Rectal smooth muscle tissue (tissue), 1 donor: ENCODE measurements around the gene FCHSD1.
"Not testable (repeated sequence)": the region's sequence is repeated elsewhere in the genome, so short reads cannot be mapped to it uniquely, and the experiment has no call there.

Experiments
- H3K27ac ChIP-seq: one replicate; pipeline ENCODE4 v1.7.0; 2013; ENCODE audit warnings: low read depth, low read length, inconsistent platforms
- H3K27me3 ChIP-seq: one replicate; pipeline ENCODE4 v1.7.0; 2013; ENCODE audit warnings: low read length; ENCODE audit not compliant: control insufficient read depth, insufficient read depth
- H3K36me3 ChIP-seq: one replicate; pipeline ENCODE4 v1.7.0; 2013; ENCODE audit warnings: low read length; ENCODE audit not compliant: control insufficient read depth, insufficient read depth
- H3K4me1 ChIP-seq: one replicate; pipeline ENCODE4 v1.7.0; 2013; ENCODE audit warnings: low read length; ENCODE audit not compliant: control insufficient read depth, insufficient read depth
- H3K4me3 ChIP-seq: one replicate; pipeline ENCODE4 v1.7.0; 2013; ENCODE audit warnings: low read length
- H3K9ac ChIP-seq: one replicate; pipeline ENCODE4 v1.7.0; 2013; ENCODE audit warnings: low read length

Gene FCHSD1

GRCh38 chr5:141618030-141618803 is 33.0 kb downstream of the FCHSD1 start:
- H3K4me1 ChIP-seq, result no peaks in the 10 kb centered on the region
- H3K27me3 ChIP-seq, result no peaks in the 10 kb centered on the region
- H3K27ac ChIP-seq, result peak overlapping the region; percentile 38
- H3K4me3 ChIP-seq, result peak overlapping the region; percentile 76
- peaks cover 5% of the 10 kb centered on the region for H3K36me3 ChIP-seq
- peak overlapping the region; percentile 70 for H3K9ac ChIP-seq

- H3K36me3 ChIP-seq, result peaks cover 4% of the 10 kb centered on the region
- H3K27ac ChIP-seq, result no peak overlapping the region
- H3K4me3 ChIP-seq, result peak overlapping the region; percentile 76
- no peaks in the 10 kb centered on the region for H3K4me1 ChIP-seq
- H3K9ac ChIP-seq, result no peak overlapping the region
- H3K27me3 ChIP-seq, result no peaks in the 10 kb centered on the region
Measured at GRCh38 chr5:141617682-141618029, 33.6 kb downstream of the FCHSD1 start.

GRCh38 chr5:141617128-141617527 is 34.1 kb downstream of the FCHSD1 start:
- H3K36me3 ChIP-seq, result peaks cover 4% of the 10 kb centered on the region
- H3K4me3 ChIP-seq, result peak overlapping the region; percentile 76
- no peaks in the 10 kb centered on the region for H3K4me1 ChIP-seq
- H3K27me3 ChIP-seq, result no peaks in the 10 kb centered on the region
- no peak overlapping the region for H3K9ac ChIP-seq
- no peak overlapping the region for H3K27ac ChIP-seq

GRCh38 chr5:141615991-141616720 is 35.1 kb downstream of the FCHSD1 start:
- Histone ChIP-seq H3K4me3 (no peak overlapping the region), H3K27me3 (no peaks in the 10 kb centered on the region), H3K9ac (no peak overlapping the region), H3K4me1 (no peaks in the 10 kb centered on the region), H3K36me3 (peaks cover 3% of the 10 kb centered on the region), H3K27ac (no peak overlapping the region)

- H3K27ac ChIP-seq, result no peak overlapping the region
- H3K4me3 ChIP-seq, result no peak overlapping the region
- no peak overlapping the region for H3K9ac ChIP-seq
- H3K4me1 ChIP-seq, result no peaks in the 10 kb centered on the region
- no peaks in the 10 kb centered on the region for H3K27me3 ChIP-seq
- no peaks in the 10 kb centered on the region for H3K36me3 ChIP-seq
Measured at GRCh38 chr5:141613344-141613743, 37.9 kb downstream of the FCHSD1 start.

GRCh38 chr5:141611289-141611688 is 39.9 kb downstream of the FCHSD1 start:
- Histone ChIP-seq H3K4me1 (no peaks in the 10 kb centered on the region), H3K27me3 (no peaks in the 10 kb centered on the region), H3K9ac (no peak overlapping the region), H3K4me3 (no peak overlapping the region), H3K36me3 (no peaks in the 10 kb centered on the region), H3K27ac (no peak overlapping the region)

- not testable (repeated sequence) for H3K36me3 ChIP-seq, H3K4me3 ChIP-seq, H3K27ac ChIP-seq, H3K27me3 ChIP-seq, H3K9ac ChIP-seq, H3K4me1 ChIP-seq
Measured at GRCh38 chr5:141609921-141610320, 41.3 kb downstream of the FCHSD1 start.

- Histone ChIP-seq H3K9ac (no peak overlapping the region), H3K36me3 (no peaks in the 10 kb centered on the region), H3K4me1 (peaks cover 4% of the 10 kb centered on the region), H3K27ac (no peak overlapping the region), H3K4me3 (no peak overlapping the region), H3K27me3 (no peaks in the 10 kb centered on the region)
Measured at GRCh38 chr5:141609044-141609443, 42.2 kb downstream of the FCHSD1 start.

- Histone ChIP-seq H3K4me1 (peaks cover 4% of the 10 kb centered on the region), H3K9ac (no peak overlapping the region), H3K36me3 (no peaks in the 10 kb centered on the region), H3K4me3 (no peak overlapping the region), H3K27me3 (no peaks in the 10 kb centered on the region), H3K27ac (no peak overlapping the region)
Measured at GRCh38 chr5:141608557-141608956, 42.7 kb downstream of the FCHSD1 start.

- Histone ChIP-seq H3K9ac (no peak overlapping the region), H3K36me3 (no peaks in the 10 kb centered on the region), H3K27me3 (no peaks in the 10 kb centered on the region), H3K4me3 (no peak overlapping the region), H3K27ac (no peak overlapping the region), H3K4me1 (peaks cover 4% of the 10 kb centered on the region)
Measured at GRCh38 chr5:141608046-141608445, 43.2 kb downstream of the FCHSD1 start.

- Histone ChIP-seq H3K36me3 (no peaks in the 10 kb centered on the region), H3K4me3 (no peak overlapping the region), H3K4me1 (peaks cover 4% of the 10 kb centered on the region), H3K9ac (no peak overlapping the region), H3K27ac (no peak overlapping the region), H3K27me3 (no peaks in the 10 kb centered on the region)
Measured at GRCh38 chr5:141605523-141606277, 45.5 kb downstream of the FCHSD1 start.

GRCh38 chr5:141603923-141604717 is 47.1 kb downstream of the FCHSD1 start:
- no peak overlapping the region for H3K27ac ChIP-seq
- no peak overlapping the region for H3K4me3 ChIP-seq
- H3K4me1 ChIP-seq, result peaks cover 4% of the 10 kb centered on the region
- no peaks in the 10 kb centered on the region for H3K36me3 ChIP-seq
- H3K27me3 ChIP-seq, result no peaks in the 10 kb centered on the region
- H3K9ac ChIP-seq, result no peak overlapping the region
